HG02588 (cell line): ENCODE results near the gene SUSD4.

Source experiments
- ATAC-seq: cut with Tn5 transposase; IDR thresholded peaks from one replicate; pipeline ENCODE4 v1.9.1; 2021; ENCODE audit warnings: mild to moderate bottlenecking, moderate library complexity; ENCODE audit not compliant: unreplicated experiment

The SUSD4 gene

GRCh38 chr1:223217781-223218180 is 146.2 kb downstream of the SUSD4 start:
- no peak for ATAC-seq

GRCh38 chr1:223216531-223217205 is 147.3 kb downstream of the SUSD4 start:
- no peak for ATAC-seq

GRCh38 chr1:223216074-223216473 is 147.9 kb downstream of the SUSD4 start:
- no peak for ATAC-seq

- ATAC-seq: no peak
Measured at GRCh38 chr1:223215026-223215425, 148.9 kb downstream of the SUSD4 start.

- ATAC-seq: no peak
Measured at GRCh38 chr1:223214261-223214807, 149.6 kb downstream of the SUSD4 start.

- no peak for ATAC-seq
Measured at GRCh38 chr1:223212441-223212840, 151.5 kb downstream of the SUSD4 start.

- ATAC-seq: no peak
Measured at GRCh38 chr1:223211323-223211985, 152.5 kb downstream of the SUSD4 start.

GRCh38 chr1:223210788-223211120 is 153.2 kb downstream of the SUSD4 start:
- ATAC-seq: no peak

- no peak for ATAC-seq
Measured at GRCh38 chr1:223209992-223210787, 153.8 kb downstream of the SUSD4 start.

- no peak for ATAC-seq
Measured at GRCh38 chr1:223209293-223209898, 154.6 kb downstream of the SUSD4 start.

GRCh38 chr1:223208164-223209076 is 155.6 kb downstream of the SUSD4 start:
- no peak for ATAC-seq

- no peak for ATAC-seq
Measured at GRCh38 chr1:223207293-223208066, 156.5 kb downstream of the SUSD4 start.

GRCh38 chr1:223204424-223204823 is 159.6 kb downstream of the SUSD4 start:
- ATAC-seq: no peak

- ATAC-seq: no peak
Measured at GRCh38 chr1:223203694-223204093, 160.3 kb downstream of the SUSD4 start.

GRCh38 chr1:223203034-223203408 is 161.0 kb downstream of the SUSD4 start:
- ATAC-seq: no peak

GRCh38 chr1:223202376-223203033 is 161.5 kb downstream of the SUSD4 start:
- no peak for ATAC-seq

- ATAC-seq: no peak
Measured at GRCh38 chr1:223201967-223202366, 162.0 kb downstream of the SUSD4 start.

GRCh38 chr1:223200903-223201302 is 163.1 kb downstream of the SUSD4 start:
- ATAC-seq: no peak

GRCh38 chr1:223199094-223199647 is 164.8 kb downstream of the SUSD4 start:
- ATAC-seq: no peak
